ENCODE measurements around the gene ST7.

- no peak for TF ChIP-seq RARB (CRISPR knock-in tag; IDR thresholded peaks at IDR 0.05)
- no peak for TF ChIP-seq PATZ1 (CRISPR knock-in tag; IDR thresholded peaks at IDR 0.05; ENCODE audit: borderline replicate concordance)
- no peak for TF ChIP-seq POU6F1 (CRISPR knock-in tag; IDR thresholded peaks at IDR 0.05; ENCODE audit: borderline replicate concordance, low read depth)
- no peak for TF ChIP-seq CSRNP3 (CRISPR knock-in tag; IDR thresholded peaks at IDR 0.05)
These were observed 36.8 kb downstream of the ST7 start for GRCh38 chr7:116990056-116990455.

All from SK-N-SH treated with all-trans-retinoic acid at 6 μM for 48 hours (cell line).